GM19463 (cell line): Measurements from ENCODE around the gene DIP2C.
"Not testable (repeated sequence)": the region's sequence is repeated elsewhere in the genome, so short reads cannot be mapped to it uniquely, and the experiment has no call there.

ENCODE experiments used
- ATAC-seq: cut with Tn5 transposase; IDR thresholded peaks from one replicate; pipeline ENCODE4 v1.9.1; 2021; ENCODE audit warnings: mild to moderate bottlenecking, moderate library complexity; ENCODE audit not compliant: unreplicated experiment

The DIP2C gene

DNA sequence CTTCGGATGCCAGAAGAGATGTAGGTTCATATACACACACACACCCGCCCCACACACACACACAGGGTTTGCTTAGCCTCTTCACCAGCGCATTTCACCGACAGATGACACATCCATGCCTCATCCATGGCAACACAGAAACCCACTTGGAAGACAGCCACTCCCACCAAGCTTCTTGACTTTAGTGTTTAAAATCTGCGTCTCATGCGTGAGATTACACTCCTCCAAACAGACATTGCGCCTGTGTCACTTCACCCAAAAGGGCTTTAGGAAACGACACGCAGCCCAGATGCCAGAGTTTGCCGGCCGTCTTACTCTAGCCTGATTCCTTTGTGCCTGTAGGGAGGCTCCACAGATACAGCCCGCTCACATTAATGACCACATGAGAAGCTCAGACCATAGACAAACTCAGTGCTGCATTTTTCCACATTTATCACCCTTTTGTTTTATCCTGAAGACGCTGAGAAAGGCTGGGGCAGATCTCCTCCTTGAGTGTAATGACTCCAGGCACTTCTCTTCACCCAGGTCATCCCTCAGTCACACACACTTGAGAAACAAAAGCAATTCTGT is 73.8 kb downstream of the DIP2C start:
- ATAC-seq = no peak

DNA sequence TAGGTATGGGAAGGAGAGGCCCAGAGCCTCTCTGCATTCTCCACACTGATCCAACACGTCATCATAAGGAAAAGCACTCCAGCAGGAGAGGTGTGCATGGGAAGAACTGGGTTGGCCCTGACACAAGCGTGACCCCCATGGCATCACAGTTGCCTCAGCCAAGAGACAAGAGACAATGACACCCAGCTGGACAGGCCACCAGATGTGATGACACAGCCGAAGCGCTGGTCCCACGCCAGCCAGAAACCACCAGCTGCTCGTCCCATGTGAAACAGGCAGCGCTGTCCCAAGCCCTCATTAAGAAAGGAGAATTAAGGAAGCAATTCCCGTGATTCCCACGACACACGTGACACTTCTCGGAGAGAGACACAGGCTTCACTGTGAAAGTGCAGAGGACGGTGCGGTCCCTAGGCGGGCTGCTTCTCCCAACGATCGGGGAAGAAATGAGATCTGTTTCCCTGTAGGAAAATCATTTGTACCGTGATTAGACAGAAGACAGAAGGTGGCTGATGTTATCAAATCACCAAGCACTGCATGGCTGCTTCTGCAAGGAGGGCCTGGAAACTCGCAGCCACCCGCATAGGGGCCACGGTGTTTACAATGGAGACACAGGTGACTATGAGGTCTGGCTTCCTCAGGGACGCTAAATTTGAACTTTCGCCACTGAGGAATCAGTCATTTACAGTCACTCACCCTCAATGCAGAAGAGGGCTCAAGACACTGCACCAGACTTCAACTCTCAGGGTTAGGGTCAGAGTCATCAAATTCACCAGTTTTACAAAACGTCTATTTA is 74.5 kb downstream of the DIP2C start:
- ATAC-seq = no peak

DNA sequence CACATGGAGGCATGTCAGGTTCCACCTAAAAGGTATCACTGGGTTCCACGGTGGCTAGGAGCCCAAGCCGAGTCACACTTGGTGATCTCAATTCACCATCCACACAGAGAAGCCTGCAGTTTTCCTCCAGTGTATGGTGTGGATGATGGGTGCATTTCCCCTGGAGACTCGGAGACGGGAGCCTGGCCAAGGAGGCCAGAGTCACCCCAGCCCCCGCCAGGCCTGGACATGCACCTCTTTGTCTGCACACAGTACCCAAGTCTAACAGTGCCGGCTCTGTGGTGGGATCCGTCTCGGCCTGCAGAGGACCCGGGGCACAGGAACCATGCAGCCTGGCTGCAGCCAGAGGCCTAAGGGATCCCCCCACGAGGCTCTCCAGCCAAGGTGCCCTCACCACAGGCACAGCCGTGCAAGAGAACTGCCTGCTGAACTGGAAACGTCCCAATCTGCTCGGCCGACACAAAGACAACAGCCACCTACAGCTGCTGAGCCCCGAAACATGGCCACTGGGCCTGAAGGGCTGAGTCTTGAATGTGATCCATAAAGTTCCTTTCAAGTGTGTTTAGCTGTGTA is 75.2 kb downstream of the DIP2C start:
- no peak for ATAC-seq

DNA sequence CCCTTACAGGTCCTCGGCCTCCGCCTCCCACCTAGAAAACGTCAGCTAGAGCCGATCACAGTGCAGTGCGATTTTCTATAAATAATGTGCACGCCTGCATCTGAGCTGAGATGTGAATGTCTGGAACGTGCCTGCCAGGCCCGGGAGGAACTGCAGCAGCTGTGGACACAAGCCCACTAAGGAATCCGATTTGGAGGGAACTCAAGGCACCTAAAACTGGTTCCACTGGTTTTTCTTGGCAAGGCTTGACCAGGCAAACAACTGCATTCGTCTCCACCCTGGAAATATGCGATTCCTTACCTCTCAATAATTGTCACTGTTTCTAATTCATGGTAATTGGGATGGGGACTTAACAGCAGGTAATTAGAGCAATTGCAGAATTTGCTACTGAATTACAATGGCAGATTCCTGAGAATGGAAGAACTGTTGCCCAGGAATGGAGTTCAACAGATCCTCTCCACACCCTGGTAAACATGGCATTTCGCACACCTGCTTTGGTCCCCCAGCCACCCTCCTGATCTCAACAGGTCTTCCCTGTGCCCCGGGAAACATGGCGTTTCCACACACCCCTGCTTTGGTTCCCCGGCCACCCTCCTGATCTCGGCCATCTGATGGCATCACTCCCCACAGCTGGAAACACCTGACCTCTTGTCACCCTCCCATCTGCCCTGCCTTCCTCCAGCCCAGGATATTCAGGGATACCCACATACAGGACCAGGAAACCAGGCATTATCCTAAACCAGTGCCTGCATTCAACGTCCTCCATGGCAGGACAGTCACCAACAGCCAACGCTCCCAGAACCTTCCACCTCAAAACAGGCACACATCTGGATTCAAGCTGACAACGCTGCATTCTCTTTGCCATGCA is 76.0 kb downstream of the DIP2C start:
- ATAC-seq = no peak

DNA sequence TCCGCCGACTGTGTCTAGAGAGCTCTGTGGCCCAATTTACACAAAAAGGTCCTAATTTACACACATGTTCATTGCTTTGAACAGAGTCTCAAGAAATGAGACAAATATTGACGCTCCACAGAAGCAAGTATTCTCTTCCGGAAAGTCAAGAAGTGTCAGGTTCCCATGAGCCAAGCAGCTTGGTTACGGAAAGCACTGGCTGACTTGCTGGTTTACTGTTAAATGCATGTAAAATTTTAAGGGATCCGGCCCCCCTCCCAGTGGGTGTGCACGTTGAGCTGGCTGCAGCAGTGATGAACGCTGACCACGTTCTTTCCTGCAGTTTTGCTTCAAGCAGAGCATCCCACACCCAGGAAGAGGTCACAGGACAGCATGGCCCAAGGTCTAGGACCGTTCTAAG is 76.8 kb downstream of the DIP2C start:
- no peak for ATAC-seq

DNA sequence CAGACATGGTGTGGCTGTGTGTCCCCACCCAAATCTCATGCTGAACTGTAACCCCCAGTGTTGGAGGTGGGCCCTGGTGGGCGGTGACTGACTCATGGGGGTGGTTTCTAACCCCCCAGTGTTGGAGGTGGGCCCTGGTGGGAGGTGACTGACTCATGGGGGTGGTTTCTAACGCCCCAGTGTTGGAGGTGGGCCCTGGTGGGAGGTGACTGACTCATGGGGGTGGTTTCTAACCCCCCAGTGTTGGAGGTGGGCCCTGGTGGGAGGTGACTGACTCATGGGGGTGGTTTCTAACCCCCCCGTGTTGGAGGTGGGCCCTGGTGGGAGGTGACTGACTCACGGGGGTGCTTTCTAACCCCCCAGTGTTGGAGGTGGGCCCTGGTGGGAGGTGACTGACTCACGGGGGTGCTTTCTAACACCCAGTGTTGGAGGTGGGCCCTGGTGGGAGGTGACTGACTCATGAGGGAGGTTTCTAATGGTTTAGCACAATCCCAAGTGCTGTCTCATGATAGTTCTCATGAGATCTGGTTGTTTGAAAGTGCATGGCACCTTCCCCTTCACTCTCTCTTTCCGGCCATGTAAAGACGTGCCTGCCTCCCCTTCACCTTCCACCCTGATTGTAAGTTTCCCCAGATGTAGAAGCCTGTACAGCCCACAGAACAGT is 78.7 kb downstream of the DIP2C start:
- ATAC-seq = not testable (repeated sequence)

DNA sequence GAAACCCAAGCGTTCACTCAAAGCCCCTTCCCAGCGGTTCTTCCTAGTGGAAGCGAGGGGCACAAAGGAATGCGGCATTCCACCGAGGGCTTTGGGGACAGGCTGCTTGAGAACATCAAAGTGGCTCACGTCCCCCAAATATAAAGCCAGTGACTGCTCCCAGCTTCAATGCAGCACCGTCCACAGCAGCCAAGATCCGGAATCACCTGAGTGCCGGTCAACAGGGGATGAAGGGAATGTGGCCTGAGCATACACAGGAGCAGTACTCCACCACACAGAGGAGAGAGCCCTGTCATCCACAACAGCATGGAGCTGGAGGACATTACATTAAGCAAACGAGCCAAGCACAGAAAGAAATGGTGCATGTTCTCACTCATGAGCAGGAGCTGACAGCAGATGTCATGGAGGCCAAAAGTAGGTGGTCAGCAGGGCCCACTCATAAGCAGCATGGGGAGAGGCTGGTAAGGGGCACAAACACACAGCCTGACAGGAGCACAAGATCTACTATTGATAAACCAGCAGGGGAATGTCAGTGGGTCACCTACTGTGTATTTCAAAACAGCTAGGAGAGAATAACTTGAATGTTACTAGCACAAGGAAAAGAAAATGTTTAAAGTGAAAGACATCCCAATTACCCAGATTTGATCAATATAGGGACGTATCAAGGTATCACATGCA is 79.5 kb downstream of the DIP2C start:
- ATAC-seq = no peak

DNA sequence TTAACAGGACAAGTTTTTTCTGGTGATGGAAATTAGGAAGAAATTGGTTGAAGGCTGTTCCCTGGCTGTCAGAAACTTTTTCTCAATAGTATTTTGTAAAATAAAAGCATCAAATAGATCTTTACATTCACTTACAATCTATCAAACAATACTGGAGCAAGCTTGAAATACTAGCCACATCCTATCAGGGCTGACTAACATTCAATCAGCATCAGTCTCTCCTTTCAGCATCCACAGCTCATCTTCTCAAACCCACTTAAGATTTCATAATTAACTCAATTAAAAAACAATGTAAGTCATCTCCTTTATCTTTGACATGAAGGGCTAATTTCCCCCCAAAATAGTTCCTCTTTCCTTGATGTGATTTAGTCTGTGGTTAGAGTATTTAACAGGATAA is 80.2 kb downstream of the DIP2C start:
- no peak for ATAC-seq

DNA sequence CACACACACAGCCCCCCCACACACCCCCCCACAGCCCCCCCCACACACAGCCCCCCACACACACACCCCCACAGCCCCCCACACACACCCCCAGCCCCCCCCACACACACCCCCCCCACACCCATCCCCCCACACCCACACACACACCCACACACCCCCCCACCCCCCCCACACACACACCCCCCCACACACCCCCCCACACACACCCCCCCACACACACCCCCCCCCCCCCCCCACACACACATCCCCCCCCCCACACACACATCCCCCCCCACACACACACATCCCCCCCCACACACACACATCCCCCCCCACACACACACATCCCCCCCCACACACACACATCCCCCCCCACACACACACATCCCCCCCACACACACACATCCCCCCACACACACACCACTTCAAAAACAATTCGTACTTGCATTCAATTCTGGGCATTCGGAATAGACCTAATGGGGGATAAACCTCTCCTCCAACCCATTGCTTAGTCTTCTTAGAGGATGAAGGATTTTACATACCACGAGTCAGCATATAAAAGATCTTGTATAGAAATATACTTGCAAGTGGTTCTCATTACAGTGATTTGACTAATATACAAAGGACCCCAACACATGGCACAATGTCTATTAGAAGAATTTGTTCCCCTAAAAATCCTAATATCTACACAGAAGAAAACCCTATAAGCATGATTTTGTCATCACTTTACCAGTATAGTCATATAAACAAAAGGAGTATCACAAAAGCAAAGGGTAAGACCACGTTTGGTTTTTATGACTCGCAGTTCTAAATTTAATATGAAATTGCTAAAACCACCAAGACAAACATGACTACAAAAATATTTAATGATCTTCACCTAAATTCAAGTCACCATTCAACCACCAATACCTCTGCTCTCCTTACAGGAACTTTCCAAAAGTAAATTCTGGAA is 80.9 kb downstream of the DIP2C start:
- ATAC-seq = no peak

DNA sequence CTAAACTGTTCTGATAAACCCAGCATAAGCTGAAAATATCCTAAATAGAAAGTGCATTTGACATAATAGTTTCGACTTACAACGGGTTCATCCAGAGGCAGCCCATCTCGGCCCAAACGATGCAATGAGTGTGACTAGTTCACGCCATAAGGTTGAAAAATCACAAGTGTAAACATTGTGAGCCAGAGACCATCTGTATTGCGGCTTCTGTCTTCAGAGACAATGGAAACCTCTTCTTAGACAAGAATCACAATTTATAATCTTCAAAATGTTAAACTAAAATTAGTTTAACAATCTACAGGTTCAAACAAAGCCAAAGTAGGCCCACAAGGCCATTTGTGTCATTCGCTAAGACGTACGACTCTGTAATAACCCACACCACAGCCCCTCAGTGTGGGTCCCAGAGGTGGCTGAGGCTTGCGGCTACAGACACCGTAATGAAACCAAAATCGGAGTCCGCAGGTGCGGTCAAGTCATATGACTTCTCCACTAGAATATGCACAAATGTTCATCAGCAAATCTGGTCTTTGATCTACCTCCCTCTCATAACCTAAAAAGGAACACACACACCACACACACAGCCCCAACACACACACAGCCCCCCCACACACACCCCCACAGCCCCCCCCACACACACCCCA is 81.8 kb downstream of the DIP2C start:
- ATAC-seq = no peak

DNA sequence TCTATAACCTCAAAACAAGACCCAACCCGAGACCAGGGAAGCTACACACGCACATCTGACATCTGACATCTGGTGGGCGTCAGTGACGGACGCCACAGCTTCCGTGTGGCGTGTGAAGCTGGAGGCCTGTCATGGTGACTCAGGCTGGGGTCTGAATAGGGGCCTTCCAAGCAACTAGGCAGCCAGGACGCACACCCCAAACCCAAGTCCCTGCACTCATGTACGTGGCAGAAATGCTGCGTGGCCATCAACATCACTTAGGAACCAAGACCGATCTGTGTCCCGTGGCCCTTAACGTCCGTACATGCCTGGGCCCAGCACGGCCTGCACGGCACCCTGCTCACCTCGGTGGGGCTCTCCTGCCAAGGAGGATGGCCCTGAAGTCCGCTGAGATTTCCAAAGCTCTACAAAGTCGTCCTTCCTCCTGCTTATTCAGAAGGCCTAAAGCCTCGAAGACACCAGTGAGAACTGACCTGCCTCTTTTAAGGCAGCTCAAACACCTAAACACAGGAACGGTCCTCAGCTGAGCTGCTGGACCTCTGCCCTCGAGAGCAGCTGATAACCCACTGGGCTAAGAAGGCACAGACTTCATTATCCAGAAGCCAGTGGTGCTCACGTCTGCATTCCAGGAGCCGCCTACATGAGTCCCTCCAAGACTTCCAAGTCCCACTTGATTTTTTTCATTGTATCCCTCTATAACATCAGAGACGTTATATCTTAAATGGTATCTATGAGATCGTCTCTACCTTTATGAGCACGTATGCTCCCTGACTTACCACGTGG is 82.5 kb downstream of the DIP2C start:
- ATAC-seq = no peak

DNA sequence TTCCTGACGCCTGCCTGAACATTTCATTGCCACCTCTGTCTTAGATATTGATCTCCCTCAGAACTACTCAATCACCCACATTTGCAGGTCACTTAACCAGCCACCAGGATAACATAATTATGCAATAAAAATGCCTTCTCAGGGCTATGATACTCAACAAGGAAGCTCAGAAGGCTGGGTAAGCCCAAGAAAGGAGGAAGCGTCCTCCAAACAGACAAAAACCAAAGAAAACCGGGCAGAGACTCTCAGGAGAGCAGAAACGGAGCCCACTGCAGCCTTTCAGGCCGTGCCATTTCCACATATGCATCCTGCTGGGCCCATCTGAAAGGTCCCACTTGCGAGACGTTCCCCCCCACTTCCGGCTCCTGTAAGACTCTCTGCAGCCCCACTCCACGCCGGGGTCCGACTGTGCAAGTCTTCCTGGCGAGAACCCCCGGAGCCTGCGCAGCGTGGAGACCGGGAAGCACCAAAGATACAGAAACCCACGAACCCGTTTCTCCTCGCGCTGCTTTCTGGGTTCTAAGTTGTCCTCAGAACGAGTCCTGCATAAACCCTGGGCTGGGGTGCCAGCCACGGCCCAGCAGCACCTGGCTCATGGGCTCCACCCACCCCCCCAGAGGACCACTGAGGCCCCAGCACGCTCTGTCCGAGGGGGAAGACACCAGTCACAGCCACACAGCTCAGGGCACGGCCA is 83.7 kb downstream of the DIP2C start:
- ATAC-seq = no peak

DNA sequence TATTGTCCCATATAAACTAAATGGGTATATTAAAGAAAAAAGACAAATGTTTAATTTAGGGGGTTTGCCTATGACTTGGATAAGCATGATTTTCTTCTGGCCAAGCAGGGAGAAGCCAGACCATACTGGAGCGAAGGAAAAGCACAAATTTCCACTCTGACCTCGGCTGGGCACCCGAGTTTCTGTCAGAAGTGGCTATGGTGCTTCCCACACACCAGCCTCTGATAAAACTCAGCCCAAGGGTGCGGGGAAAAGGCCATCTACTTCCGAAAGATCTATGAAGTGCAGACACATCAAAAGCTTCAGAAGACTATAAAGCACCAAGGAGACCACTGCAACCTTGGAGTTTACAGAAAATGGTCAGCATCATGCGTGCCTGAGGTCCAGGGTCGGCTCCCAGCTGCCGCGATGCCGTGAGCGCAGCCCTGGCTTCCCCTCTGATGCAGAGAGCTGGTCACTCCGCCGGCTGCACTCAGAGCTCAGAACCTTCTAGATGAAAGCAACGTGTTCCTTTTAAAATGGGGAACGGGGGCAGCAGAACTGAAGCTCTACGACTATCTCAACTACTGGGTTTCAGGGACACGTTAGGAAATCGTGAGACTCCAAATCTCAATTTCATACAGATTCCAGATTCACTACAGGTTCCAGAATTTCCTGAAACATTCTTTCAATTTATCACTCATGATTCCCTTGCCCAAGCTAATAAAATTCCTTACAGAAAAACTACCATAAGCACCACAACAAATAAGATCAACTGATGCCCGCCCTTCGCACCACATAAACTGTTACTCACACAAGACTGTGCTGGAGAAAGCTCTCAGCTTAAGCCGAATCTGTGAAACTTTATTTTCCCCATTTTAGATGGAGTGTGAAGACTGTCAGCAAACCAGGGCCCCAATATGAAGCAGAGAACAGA is 84.5 kb downstream of the DIP2C start:
- no peak for ATAC-seq

DNA sequence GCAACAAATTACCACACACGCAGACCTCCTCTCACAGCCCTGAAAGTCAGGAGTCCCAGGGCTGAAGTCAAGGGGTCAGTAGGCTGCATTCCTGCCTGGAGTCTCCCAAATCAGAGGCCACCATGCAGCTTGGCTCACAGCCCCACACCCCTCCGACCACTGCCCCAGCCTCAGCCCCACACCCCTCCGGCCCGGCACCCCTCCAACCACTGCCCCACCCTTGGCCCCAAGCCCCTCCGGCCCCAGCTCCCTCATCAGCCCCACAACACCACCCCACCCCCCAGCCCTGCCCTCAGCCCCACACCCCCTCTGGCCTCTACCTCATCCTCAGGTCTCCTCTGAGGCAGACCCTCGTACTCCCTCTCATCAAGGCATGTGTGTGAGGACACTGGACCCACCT is 85.7 kb downstream of the DIP2C start:
- no peak for ATAC-seq

DNA sequence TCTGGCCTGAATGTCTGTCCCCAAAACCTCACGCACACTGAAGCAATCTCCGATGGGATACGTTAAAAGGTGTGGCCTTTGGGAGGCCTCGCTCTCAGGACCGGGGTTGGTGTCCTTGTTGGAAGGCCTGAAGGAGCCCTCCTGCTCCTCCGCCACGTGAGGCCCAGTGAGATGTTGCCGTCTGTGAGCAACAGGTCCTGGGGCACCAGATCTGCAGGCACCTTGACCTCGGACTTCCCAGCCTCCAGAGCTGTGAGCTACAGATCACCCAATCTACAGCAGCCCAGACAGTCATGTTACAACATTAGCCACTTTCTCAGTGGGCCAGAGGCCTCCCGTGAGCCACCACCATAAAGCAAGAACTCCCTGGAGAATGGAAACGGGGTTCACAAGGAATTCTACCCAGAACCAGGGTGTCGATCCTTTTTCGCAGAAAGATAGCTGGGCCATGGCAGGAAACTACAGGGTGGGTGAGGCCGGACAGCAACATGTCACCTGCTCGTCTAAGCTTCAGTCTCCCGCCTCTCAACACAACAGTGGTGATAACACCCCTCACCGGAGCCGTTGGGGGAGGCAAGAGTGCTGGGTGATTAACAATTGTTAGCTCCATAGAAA is 87.0 kb downstream of the DIP2C start:
- no peak for ATAC-seq

DNA sequence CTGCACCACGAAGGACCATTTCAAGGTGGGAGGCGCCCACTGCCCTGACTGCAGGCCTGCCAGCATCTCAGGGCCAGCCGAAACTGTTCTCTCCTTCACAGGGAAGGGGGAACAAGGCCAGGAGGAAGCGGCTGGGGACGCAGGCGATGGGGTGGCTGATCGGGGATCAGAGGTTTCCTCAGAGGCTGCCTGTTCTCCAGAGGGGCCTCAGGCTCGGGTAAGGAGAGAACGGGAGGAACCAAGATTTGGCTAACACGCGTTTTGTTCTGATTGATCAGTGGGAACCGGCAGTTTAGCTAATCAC is 87.9 kb downstream of the DIP2C start:
- no peak for ATAC-seq
